Fibroblast of mammary gland (primary cell): ENCODE data around the gene PRPF8.

Experiments used
- DNase-seq: peaks from one replicate; pipeline ENCODE4 v3.0.0-alpha.2; 2010; ENCODE audit warnings: low read depth
- H3K4me3 ChIP-seq: 2 replicates; pipeline ENCODE4 v1.5.1; 2011; ENCODE audit warnings: low read depth, mild to moderate bottlenecking, low read length, moderate library complexity; ENCODE audit not compliant: control insufficient read depth
- CTCF ChIP-seq: conservative IDR thresholded peaks from 2 replicates; pipeline ENCODE4 v1.5.1; 2011; ENCODE audit warnings: low read depth, low read length, inconsistent platforms; ENCODE audit not compliant: control insufficient read depth, insufficient read depth

The PRPF8 gene

GRCh38 chr17:1624650-1625049, 60.0 kb downstream of the PRPF8 start:
- no peak for TF ChIP-seq CTCF
- no peak for DNase-seq
- no peak overlapping the region for H3K4me3 ChIP-seq

DNA sequence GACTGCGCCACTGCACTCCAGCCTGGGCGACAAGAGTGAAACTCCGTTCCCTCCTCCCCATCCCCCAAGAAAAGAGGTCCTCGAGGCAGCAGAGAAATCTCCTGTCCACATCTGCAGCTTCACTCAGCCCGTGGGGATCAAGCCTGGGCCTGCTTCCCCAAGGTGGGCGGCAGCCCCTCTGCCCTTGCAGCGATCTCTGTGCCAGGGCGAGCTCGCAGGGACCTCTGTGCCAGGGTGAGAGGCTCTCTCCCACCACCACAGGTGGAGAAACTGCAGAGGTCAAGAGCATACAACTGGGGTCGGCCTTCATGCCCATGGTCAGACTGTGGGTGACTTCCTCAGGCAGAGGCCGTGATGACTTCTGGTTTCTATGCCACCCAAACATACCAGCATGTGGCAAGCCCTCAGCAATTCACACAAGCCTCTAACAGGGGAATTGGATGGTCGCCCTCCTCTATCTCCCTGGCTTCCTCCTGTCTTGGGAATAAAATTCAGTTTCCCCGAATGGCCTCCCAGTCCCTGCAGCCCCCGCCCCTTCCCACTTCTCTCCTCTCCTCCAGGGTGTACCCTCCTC, 61.5 kb downstream of the PRPF8 start:
- H3K4me3 ChIP-seq: no peak overlapping the region
- no peak for DNase-seq
- no peak for TF ChIP-seq CTCF

DNA sequence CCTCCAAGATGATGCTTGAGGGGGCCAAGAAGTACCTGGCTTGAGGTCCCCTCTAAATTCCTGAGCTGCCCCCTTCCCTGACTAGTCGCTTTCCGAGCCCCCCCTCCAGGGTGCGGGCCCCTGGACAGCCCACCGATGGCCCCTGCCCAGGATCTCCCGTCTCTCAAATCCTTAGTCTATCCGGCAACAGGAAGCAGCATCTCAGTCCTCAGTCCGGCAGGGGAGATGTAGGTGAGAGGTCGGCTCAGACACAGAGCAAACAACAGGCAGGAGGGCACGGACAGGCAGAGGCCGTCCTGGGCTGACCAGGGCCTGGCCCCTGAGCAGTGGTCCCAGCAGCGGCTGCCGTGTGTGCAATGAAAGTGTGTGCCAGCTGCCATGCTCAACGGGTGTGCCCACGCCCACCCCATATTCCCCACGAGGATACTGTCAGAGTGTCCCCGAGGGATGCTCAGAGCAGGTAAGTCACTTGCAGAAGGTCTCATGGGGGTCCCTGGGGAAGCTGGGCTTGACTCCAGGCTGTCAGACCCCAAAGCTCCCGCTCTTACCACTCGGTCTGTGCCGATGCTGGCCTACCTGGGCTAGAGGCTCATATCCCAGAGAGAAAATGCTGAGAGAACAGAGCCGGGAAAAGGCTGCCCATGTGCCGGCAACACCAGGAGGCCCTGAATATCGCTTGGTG, 63.3 kb downstream of the PRPF8 start:
- no peak overlapping the region for H3K4me3 ChIP-seq
- no peak for TF ChIP-seq CTCF
- DNase-seq: no peak

DNA sequence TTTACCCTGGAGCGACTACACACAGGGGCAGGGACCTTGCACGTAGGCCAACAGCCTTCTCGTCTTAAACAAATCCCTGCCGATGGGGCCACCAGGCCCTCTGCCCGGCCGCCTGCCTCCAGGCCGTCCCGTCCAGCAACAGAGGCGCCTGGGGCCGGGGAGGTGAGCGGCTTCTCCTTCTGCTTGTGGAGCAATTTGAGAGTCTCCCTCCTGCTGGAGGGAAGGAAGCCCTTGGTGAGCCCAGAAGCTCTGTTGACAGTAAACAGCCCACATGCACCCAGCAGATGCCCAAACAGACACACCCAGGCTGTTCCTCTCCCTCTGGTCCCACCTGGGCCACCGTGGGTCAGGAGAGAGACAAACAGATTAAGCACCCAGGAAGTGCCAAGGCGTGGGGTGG, 64.2 kb downstream of the PRPF8 start:
- no peak for TF ChIP-seq CTCF
- no peak for DNase-seq

GRCh38 chr17:1617620-1618174, 67.0 kb downstream of the PRPF8 start:
- H3K4me3 ChIP-seq: no peak overlapping the region
- peak; percentile 79 for DNase-seq
- no peak for TF ChIP-seq CTCF

More for the DNA sequence above, 64.2 kb downstream of the PRPF8 start:
- no peak overlapping the region for H3K4me3 ChIP-seq

GRCh38 chr17:1616101-1616500, 68.6 kb downstream of the PRPF8 start:
- DNase-seq: no peak
- no peak for TF ChIP-seq CTCF
- no peak overlapping the region for H3K4me3 ChIP-seq
